Activated T-helper 1 cell treated with Interleukin-2 at 50 U/mL for 16 hours (primary cell): Measurements from ENCODE around the gene TMC6.
A peak's percentile ranks its signal among the peaks of the same experiment; 100 is the strongest.
"Not testable (repeated sequence)": the region's sequence is repeated elsewhere in the genome, so short reads cannot be mapped to it uniquely, and the experiment has no call there.

Experiments used
- DNase-seq: peaks from one replicate; pipeline ENCODE4 v3.0.0-alpha.2; 2020; ENCODE audit warnings: low read depth

Gene TMC6

GRCh38 chr17:78159575-78160158 is 31.1 kb upstream of the TMC6 start:
- no peak for DNase-seq

GRCh38 chr17:78154903-78155811 is 26.6 kb upstream of the TMC6 start:
- DNase-seq, result no peak

- DNase-seq, result no peak
Measured at GRCh38 chr17:78151514-78152008, 23.0 kb upstream of the TMC6 start.

GRCh38 chr17:78148286-78149016 is 19.9 kb upstream of the TMC6 start:
- DNase-seq, result no peak

GRCh38 chr17:78147315-78147998 is 18.9 kb upstream of the TMC6 start:
- no peak for DNase-seq

- no peak for DNase-seq
Measured at GRCh38 chr17:78146881-78147280, 18.3 kb upstream of the TMC6 start.

GRCh38 chr17:78146471-78146869 is 17.9 kb upstream of the TMC6 start:
- DNase-seq, result no peak

- no peak for DNase-seq
Measured at GRCh38 chr17:78144736-78145641, 16.4 kb upstream of the TMC6 start.

- no peak for DNase-seq
Measured at GRCh38 chr17:78144147-78144719, 15.7 kb upstream of the TMC6 start.

GRCh38 chr17:78143214-78144146 is 14.9 kb upstream of the TMC6 start:
- no peak for DNase-seq

- no peak for DNase-seq
Measured at GRCh38 chr17:78142119-78142861, 13.7 kb upstream of the TMC6 start.

- no peak for DNase-seq
Measured at GRCh38 chr17:78141437-78142118, 13.0 kb upstream of the TMC6 start.

- peak; percentile 84 for DNase-seq
Measured at GRCh38 chr17:78140169-78141051, 11.9 kb upstream of the TMC6 start.

- not testable (repeated sequence) for DNase-seq
Measured at GRCh38 chr17:78139861-78140168, 11.3 kb upstream of the TMC6 start.

- DNase-seq, result no peak
Measured at GRCh38 chr17:78138204-78139060, 9.9 kb upstream of the TMC6 start.
